ENCODE results near the gene ITPRID1. TPM values are rescaled to one million over a fixed set of nuclear protein-coding genes. Genes with fewer than 3 reads are reported as not detected.

Gene ITPRID1
- total and polyA plus RNA-seq, 2 of the 8 experiments (the other 6 are each of a cell fraction or from before 2014, with no cell fraction given), result 0.09 to 0.47 TPM

DNA sequence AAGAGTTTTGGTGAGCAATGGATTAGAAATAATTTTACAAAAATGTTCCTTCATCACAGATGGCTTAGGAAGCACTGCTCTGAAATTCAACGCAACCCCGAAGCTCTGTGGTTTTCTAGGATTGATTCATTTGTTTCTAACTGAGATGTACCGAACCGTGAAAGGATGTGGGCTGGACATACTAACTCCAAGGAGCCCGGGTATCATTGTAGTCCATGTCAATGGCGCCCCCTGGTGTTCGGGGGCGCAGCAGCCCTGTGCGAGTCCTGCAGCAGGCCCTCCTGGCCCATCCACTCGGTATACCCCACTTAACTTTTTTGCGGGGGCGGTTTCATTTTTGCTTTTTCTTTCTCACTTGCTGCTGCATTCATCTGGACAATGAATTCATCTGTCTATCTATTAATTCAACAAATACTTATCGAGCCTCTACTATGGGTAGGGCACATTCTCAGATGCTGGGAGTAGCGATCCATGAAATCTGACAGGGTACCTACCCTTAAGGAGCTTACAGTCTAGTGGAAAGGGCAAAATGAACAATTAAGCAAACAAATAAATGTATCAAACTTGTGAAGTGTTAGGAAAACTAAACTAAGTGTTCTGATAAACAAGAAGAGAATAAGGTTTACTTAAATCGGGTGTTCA is 25.2 kb upstream of the ITPRID1 start (continued):
- TF ChIP-seq, protein P1, sequence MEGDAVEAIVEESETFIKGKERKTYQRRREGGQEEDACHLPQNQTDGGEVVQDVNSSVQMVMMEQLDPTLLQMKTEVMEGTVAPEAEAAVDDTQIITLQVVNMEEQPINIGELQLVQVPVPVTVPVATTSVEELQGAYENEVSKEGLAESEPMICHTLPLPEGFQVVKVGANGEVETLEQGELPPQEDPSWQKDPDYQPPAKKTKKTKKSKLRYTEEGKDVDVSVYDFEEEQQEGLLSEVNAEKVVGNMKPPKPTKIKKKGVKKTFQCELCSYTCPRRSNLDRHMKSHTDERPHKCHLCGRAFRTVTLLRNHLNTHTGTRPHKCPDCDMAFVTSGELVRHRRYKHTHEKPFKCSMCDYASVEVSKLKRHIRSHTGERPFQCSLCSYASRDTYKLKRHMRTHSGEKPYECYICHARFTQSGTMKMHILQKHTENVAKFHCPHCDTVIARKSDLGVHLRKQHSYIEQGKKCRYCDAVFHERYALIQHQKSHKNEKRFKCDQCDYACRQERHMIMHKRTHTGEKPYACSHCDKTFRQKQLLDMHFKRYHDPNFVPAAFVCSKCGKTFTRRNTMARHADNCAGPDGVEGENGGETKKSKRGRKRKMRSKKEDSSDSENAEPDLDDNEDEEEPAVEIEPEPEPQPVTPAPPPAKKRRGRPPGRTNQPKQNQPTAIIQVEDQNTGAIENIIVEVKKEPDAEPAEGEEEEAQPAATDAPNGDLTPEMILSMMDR (IDR thresholded peaks at IDR 0.05; ENCODE audit: control extremely low read depth in 1 of 3, insufficient read depth in 1 of 3, low read depth in 1 of 3, low read length in 3 of 3), result peak; percentile 84 to 92 (median 90)
- TF ChIP-seq SIX5 (IDR thresholded peaks at IDR 0.05; ENCODE audit: low read depth, low read length) (no peak), YY1 (IDR thresholded peaks at IDR 0.05; ENCODE audit: low read depth, low read length) (peak; percentile 45; the same call in 1 of the 2 replicates), FOSL1 (IDR thresholded peaks at IDR 0.05; ENCODE audit: insufficient read depth, low read depth, low read length) (no peak), EGR1 (IDR thresholded peaks at IDR 0.05; ENCODE audit: borderline replicate concordance, low read depth, low read length) (0 out of 2 replicates have a peak, but pooled peaks have one; percentile 45), HDAC6 (IDR thresholded peaks at IDR 0.05; ENCODE audit: low read depth, low read length) (no peak), TEAD4 (IDR thresholded peaks at IDR 0.05; ENCODE audit: low read depth, low read length) (no peak), CEBPB (IDR thresholded peaks at IDR 0.05; ENCODE audit: low read depth, low read length) (no peak), CBX5 (IDR thresholded peaks at IDR 0.05; ENCODE audit: low read depth, low read length) (no peak)
